ENCODE data around the gene TSSC4.

Gene TSSC4

GRCh38 chr11:2380396-2380795 lies 20.2 kb upstream of the TSSC4 start:
- Histone ChIP-seq H4K20me1 (ENCODE audit: insufficient read depth, low read length) (no peaks in the 10 kb centered on the region), H3K9ac (ENCODE audit: low read length) (peak overlapping the region; percentile 50; the same call in 1 of the 2 replicates), H3K27me3 (ENCODE audit: insufficient read depth, low read length) (no peaks in the 10 kb centered on the region), H3K4me1 (ENCODE audit: insufficient read depth, low read length, severe bottlenecking) (peaks cover 72% of the 10 kb centered on the region), H3K36me3 (ENCODE audit: insufficient read depth, low read length) (no peaks in the 10 kb centered on the region; the same call in 1 of the 2 replicates), H2AFZ (ENCODE audit: low read length) (no peak overlapping the region), H3K79me2 (ENCODE audit: insufficient read depth, low read length) (peaks cover 25% of the 10 kb centered on the region), H3K4me3 (ENCODE audit: low read depth, low read length, poor library complexity, severe bottlenecking) (peak overlapping the region; percentile 91), H3K9me3 (ENCODE audit: low read length) (no peaks in the 10 kb centered on the region), H3K9me2 (ENCODE audit: low read depth, low read length) (no peaks in the 10 kb centered on the region), H3F3A (ENCODE audit: insufficient read depth, low read length) (peaks cover 7% of the 10 kb centered on the region), H3K27ac (ENCODE audit: low read depth, low read length, poor library complexity, severe bottlenecking) (peak overlapping the region; percentile 79), H3K4me2 (ENCODE audit: low read length) (peak overlapping the region; percentile 96)
- TF ChIP-seq CTCF (IDR thresholded peaks at IDR 0.05; ENCODE audit: low read length) (no peak), EZH2 (IDR thresholded peaks at IDR 0.05; ENCODE audit: borderline replicate concordance, low read length) (no peak)

- H3K36me3 ChIP-seq (ENCODE audit: insufficient read depth, low read length), result no peaks in the 10 kb centered on the region; the same call in 1 of the 2 replicates
- H3K9me3 ChIP-seq (ENCODE audit: low read length), result no peaks in the 10 kb centered on the region
- peaks cover 7% of the 10 kb centered on the region for H3F3A ChIP-seq (ENCODE audit: insufficient read depth, low read length)
- no peaks in the 10 kb centered on the region for H3K27me3 ChIP-seq (ENCODE audit: insufficient read depth, low read length)
- H3K79me2 ChIP-seq (ENCODE audit: insufficient read depth, low read length), result peaks cover 25% of the 10 kb centered on the region
- no peaks in the 10 kb centered on the region for H4K20me1 ChIP-seq (ENCODE audit: insufficient read depth, low read length)
- H3K27ac ChIP-seq (ENCODE audit: low read depth, low read length, poor library complexity, severe bottlenecking), result peak overlapping the region; percentile 79
- no peak for TF ChIP-seq CTCF (IDR thresholded peaks at IDR 0.05; ENCODE audit: low read length)
- no peak for TF ChIP-seq EZH2 (IDR thresholded peaks at IDR 0.05; ENCODE audit: borderline replicate concordance, low read length)
- peak overlapping the region; percentile 91 for H3K4me3 ChIP-seq (ENCODE audit: low read depth, low read length, poor library complexity, severe bottlenecking)
- no peak overlapping the region for H2AFZ ChIP-seq (ENCODE audit: low read length)
- peak overlapping the region; percentile 50; the same call in 1 of the 2 replicates for H3K9ac ChIP-seq (ENCODE audit: low read length)
- H3K4me1 ChIP-seq (ENCODE audit: insufficient read depth, low read length, severe bottlenecking), result peaks cover 77% of the 10 kb centered on the region
- H3K9me2 ChIP-seq (ENCODE audit: low read depth, low read length), result no peaks in the 10 kb centered on the region
- peak overlapping the region; percentile 96 for H3K4me2 ChIP-seq (ENCODE audit: low read length)
Measured at GRCh38 chr11:2380807-2381350, 19.7 kb upstream of the TSSC4 start.

GRCh38 chr11:2381494-2382128 lies 18.9 kb upstream of the TSSC4 start:
- Histone ChIP-seq H2AFZ (ENCODE audit: low read length) (no peak overlapping the region), H3K9me3 (ENCODE audit: low read length) (no peaks in the 10 kb centered on the region), H3K9me2 (ENCODE audit: low read depth, low read length) (no peaks in the 10 kb centered on the region), H3F3A (ENCODE audit: insufficient read depth, low read length) (peaks cover 7% of the 10 kb centered on the region), H3K4me1 (ENCODE audit: insufficient read depth, low read length, severe bottlenecking) (peaks cover 84% of the 10 kb centered on the region), H3K79me2 (ENCODE audit: insufficient read depth, low read length) (peaks cover 25% of the 10 kb centered on the region), H4K20me1 (ENCODE audit: insufficient read depth, low read length) (no peaks in the 10 kb centered on the region), H3K9ac (ENCODE audit: low read length) (no peak overlapping the region; the same call in 1 of the 2 replicates), H3K4me3 (ENCODE audit: low read depth, low read length, poor library complexity, severe bottlenecking) (no peak overlapping the region), H3K4me2 (ENCODE audit: low read length) (peak overlapping the region; percentile 96), H3K36me3 (ENCODE audit: insufficient read depth, low read length) (no peaks in the 10 kb centered on the region; the same call in 1 of the 2 replicates), H3K27me3 (ENCODE audit: insufficient read depth, low read length) (no peaks in the 10 kb centered on the region), H3K27ac (ENCODE audit: low read depth, low read length, poor library complexity, severe bottlenecking) (peak overlapping the region; percentile 79)
- TF ChIP-seq CTCF (IDR thresholded peaks at IDR 0.05; ENCODE audit: low read length) (no peak), EZH2 (IDR thresholded peaks at IDR 0.05; ENCODE audit: borderline replicate concordance, low read length) (no peak)
